Astrocyte (in vitro differentiated cells and primary cell): ENCODE results near the gene TRMT44. TPM values are rescaled to one million over a fixed set of nuclear protein-coding genes. Genes with fewer than 3 reads are reported as not detected.

Source experiments
- DNase-seq: peaks from one replicate; pipeline ENCODE4 v3.0.0-alpha.2; 2010; ENCODE audit warnings: low read depth
- FAIRE-seq: peaks from 2 replicates; lab custom pipeline; 2011; peaks lifted over from hg19 to GRCh38; lab: Jason Lieb, UNC
- H2AFZ ChIP-seq: 2 replicates; pipeline ENCODE4 v1.6.0; 2012; ENCODE audit warnings: low read depth, low read length, inconsistent platforms
- H3K27ac ChIP-seq: 2 replicates; pipeline ENCODE4 v1.5.1; 2011; ENCODE audit warnings: low read depth, low read length, inconsistent platforms
- H3K27me3 ChIP-seq: 2 replicates; pipeline ENCODE4 v1.6.0; 2011; ENCODE audit warnings: low read length, inconsistent platforms; ENCODE audit not compliant: insufficient read depth
- H3K36me3 ChIP-seq: 2 replicates; pipeline ENCODE4 v1.5.1; 2011; ENCODE audit warnings: low read length, inconsistent platforms; ENCODE audit not compliant: insufficient read depth
- H3K4me1 ChIP-seq: 2 replicates; pipeline ENCODE4 v1.5.1; 2011; ENCODE audit warnings: low read length, inconsistent platforms; ENCODE audit not compliant: insufficient read depth
- H3K4me2 ChIP-seq: 2 replicates; pipeline ENCODE4 v1.6.0; 2012; ENCODE audit warnings: low read length, inconsistent platforms
- H3K4me3 ChIP-seq: 2 replicates; pipeline ENCODE4 v1.5.1; 2011; ENCODE audit warnings: low read depth, mild to moderate bottlenecking, low read length, inconsistent platforms; ENCODE audit not compliant: insufficient read depth
- H3K79me2 ChIP-seq: 2 replicates; pipeline ENCODE4 v1.6.0; 2012; ENCODE audit warnings: mild to moderate bottlenecking, low read length, inconsistent platforms; ENCODE audit not compliant: insufficient read depth
- H3K9ac ChIP-seq: 2 replicates; pipeline ENCODE4 v1.6.0; 2012; ENCODE audit warnings: mild to moderate bottlenecking, low read length, inconsistent platforms
- H3K9me3 ChIP-seq: 2 replicates; pipeline ENCODE4 v1.5.1; 2012; ENCODE audit warnings: low read depth, mild to moderate bottlenecking, low read length, inconsistent platforms; ENCODE audit not compliant: insufficient read depth
- H4K20me1 ChIP-seq: 2 replicates; pipeline ENCODE4 v1.6.0; 2012; ENCODE audit warnings: low read length, inconsistent platforms; ENCODE audit not compliant: insufficient read depth
- H3K27ac Mint-ChIP-seq: one replicate; pipeline ENCODE4 v1.8.0; 2021; ENCODE audit warnings: mild to moderate bottlenecking, mixed read lengths; ENCODE audit not compliant: unreplicated experiment
- H3K27me3 Mint-ChIP-seq: one replicate; pipeline ENCODE4 v1.8.0; 2021; ENCODE audit warnings: low read depth, mixed read lengths; ENCODE audit not compliant: unreplicated experiment
- H3K36me3 Mint-ChIP-seq: one replicate; pipeline ENCODE4 v1.8.0; 2021; ENCODE audit warnings: low read depth, mixed read lengths; ENCODE audit not compliant: unreplicated experiment
- H3K4me1 Mint-ChIP-seq: one replicate; pipeline ENCODE4 v1.8.0; 2021; ENCODE audit warnings: low read depth, mixed read lengths; ENCODE audit not compliant: unreplicated experiment
- H3K4me3 Mint-ChIP-seq: one replicate; pipeline ENCODE4 v1.8.0; 2021; ENCODE audit warnings: mild to moderate bottlenecking, moderate library complexity, mixed read lengths; ENCODE audit not compliant: unreplicated experiment
- H3K9me3 Mint-ChIP-seq: one replicate; pipeline ENCODE4 v1.8.0; 2021; ENCODE audit warnings: mild to moderate bottlenecking, mixed read lengths; ENCODE audit not compliant: unreplicated experiment
- CTCF ChIP-seq: IDR thresholded peaks from 2 replicates; pipeline ENCODE4 v1.5.1; 2011; ENCODE audit warnings: low read depth, mild to moderate bottlenecking, inconsistent platforms, low read length, moderate library complexity; ENCODE audit not compliant: insufficient read depth
- EZH2 ChIP-seq: IDR thresholded peaks from 2 replicates; pipeline ENCODE4 v1.6.1; 2012; ENCODE audit warnings: mild to moderate bottlenecking, low read length, inconsistent platforms; ENCODE audit not compliant: insufficient read depth
- total RNA-seq: library from RNA; stranded (reverse); gene quantifications from 2 replicates; pipeline ENCODE4 v1.2.1, GENCODE V29; 2021

Gene TRMT44
- total RNA-seq, 1 donor from 2014 or later, result 18.0 TPM

GRCh38 chr4:8412288-8412687 is 28.3 kb upstream of the TRMT44 start:
- H3K79me2 ChIP-seq, result peaks cover 6% of the 10 kb centered on the region
- no peaks in the 10 kb centered on the region for H3K9me3 ChIP-seq
- peaks cover 64% of the 10 kb centered on the region for H4K20me1 ChIP-seq
- Mint-ChIP-seq H3K9me3 (no peaks in the 10 kb centered on the region), H3K27ac (no peak overlapping the region), H3K27me3 (no peaks in the 10 kb centered on the region), H3K4me3 (no peak overlapping the region), H3K4me1 (peaks cover 9% of the 10 kb centered on the region), H3K36me3 (peaks cover 51% of the 10 kb centered on the region)
- DNase-seq, result no peak
- no peak for FAIRE-seq
- H2AFZ ChIP-seq, result no peak overlapping the region
- H3K27ac ChIP-seq, result no peak overlapping the region
- TF ChIP-seq EZH2, result no peak
- no peak for TF ChIP-seq CTCF
- no peaks in the 10 kb centered on the region for H3K27me3 ChIP-seq
- peaks cover 13% of the 10 kb centered on the region for H3K36me3 ChIP-seq
- H3K4me1 ChIP-seq, result no peaks in the 10 kb centered on the region
- no peak overlapping the region for H3K9ac ChIP-seq
- no peak overlapping the region for H3K4me3 ChIP-seq
- H3K4me2 ChIP-seq, result no peak overlapping the region

- Histone ChIP-seq H3K27ac (no peak overlapping the region), H3K4me2 (no peak overlapping the region), H3K9me3 (no peaks in the 10 kb centered on the region), H4K20me1 (peaks cover 77% of the 10 kb centered on the region), H3K9ac (no peak overlapping the region), H3K27me3 (no peaks in the 10 kb centered on the region), H3K4me3 (no peak overlapping the region), H3K36me3 (peaks cover 13% of the 10 kb centered on the region), H3K4me1 (no peaks in the 10 kb centered on the region), H2AFZ (no peak overlapping the region), H3K79me2 (peaks cover 18% of the 10 kb centered on the region)
- DNase-seq, result no peak
- Mint-ChIP-seq H3K27me3 (no peaks in the 10 kb centered on the region), H3K4me1 (peaks cover 7% of the 10 kb centered on the region), H3K27ac (no peak overlapping the region), H3K9me3 (no peaks in the 10 kb centered on the region), H3K36me3 (peaks cover 42% of the 10 kb centered on the region), H3K4me3 (no peak overlapping the region)
- TF ChIP-seq CTCF (no peak), EZH2 (no peak)
- no peak for FAIRE-seq
Measured at GRCh38 chr4:8414377-8414776, 26.2 kb upstream of the TRMT44 start.

- Histone ChIP-seq H2AFZ (no peak overlapping the region), H3K27ac (no peak overlapping the region), H3K79me2 (peaks cover 20% of the 10 kb centered on the region), H3K9me3 (no peaks in the 10 kb centered on the region), H3K4me3 (no peak overlapping the region), H3K4me2 (no peak overlapping the region), H3K27me3 (no peaks in the 10 kb centered on the region), H3K4me1 (no peaks in the 10 kb centered on the region), H4K20me1 (peaks cover 67% of the 10 kb centered on the region), H3K9ac (no peak overlapping the region), H3K36me3 (peaks cover 13% of the 10 kb centered on the region)
- DNase-seq (no peak), FAIRE-seq (no peak)
- Mint-ChIP-seq H3K9me3 (peaks cover 3% of the 10 kb centered on the region), H3K4me1 (peaks cover 11% of the 10 kb centered on the region), H3K27ac (no peak overlapping the region), H3K36me3 (peaks cover 43% of the 10 kb centered on the region), H3K4me3 (no peak overlapping the region), H3K27me3 (no peaks in the 10 kb centered on the region)
- TF ChIP-seq CTCF (no peak), EZH2 (no peak)
Measured at GRCh38 chr4:8417071-8417614, 23.4 kb upstream of the TRMT44 start.
